AG04449 (cell line): ENCODE results near the gene ARL5C.

Experiments
- CTCF ChIA-PET: fragments of 350-600 bp; formaldehyde crosslinking; extraction: SDS; loops from one replicate; lab custom pipeline; 2021; ENCODE audit warnings: antibody characterized with exemption; lab: Yijun Ruan, JAX
- POLR2A ChIA-PET: fragments of 400-600, 350-600 bp; formaldehyde crosslinking; extraction: SDS; loops from one replicate; lab custom pipeline; 2020; ENCODE audit warnings: antibody characterized with exemption, inconsistent platforms; lab: Yijun Ruan, JAX
- DNase-seq: peaks from one replicate; pipeline ENCODE4 v3.0.0-alpha.2; 2010; ENCODE audit warnings: low read depth, low spot score
- H3K4me3 ChIP-seq: 2 replicates; pipeline ENCODE4 v1.5.1; 2011; ENCODE audit warnings: low read depth, mild to moderate bottlenecking, control low read depth, low read length
- TF ChIP-seq, protein P1 (sequence below): IDR thresholded peaks from one replicate; pipeline ENCODE4 v1.5.1; 2011; ENCODE audit warnings: mild to moderate bottlenecking, moderate library complexity, low read length, control low read depth, inconsistent platforms; ENCODE audit not compliant: insufficient read depth; ENCODE audit errors: missing control alignments

The ARL5C gene

DNA sequence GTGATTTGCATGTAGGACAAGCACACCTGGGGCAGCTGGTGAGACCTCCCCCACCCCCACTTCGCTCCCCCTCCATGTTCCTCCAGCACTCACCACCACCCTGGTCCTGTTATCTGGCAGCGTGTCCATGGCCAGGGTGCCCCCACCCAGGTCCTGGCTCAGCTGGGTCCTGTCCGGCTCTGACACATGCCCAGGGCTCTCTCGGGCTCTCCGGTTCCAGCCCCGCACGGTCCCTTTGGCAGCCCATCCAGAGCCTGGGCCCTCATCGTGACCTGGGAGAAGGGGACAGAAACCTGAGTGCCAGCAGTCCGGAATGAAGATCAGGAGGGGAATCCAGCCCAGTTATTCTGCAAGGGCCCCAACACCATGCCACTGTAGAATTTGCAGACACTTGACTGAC lies 26.4 kb downstream of the ARL5C start:
- no peak overlapping the region for H3K4me3 ChIP-seq
- TF ChIP-seq, protein P1, sequence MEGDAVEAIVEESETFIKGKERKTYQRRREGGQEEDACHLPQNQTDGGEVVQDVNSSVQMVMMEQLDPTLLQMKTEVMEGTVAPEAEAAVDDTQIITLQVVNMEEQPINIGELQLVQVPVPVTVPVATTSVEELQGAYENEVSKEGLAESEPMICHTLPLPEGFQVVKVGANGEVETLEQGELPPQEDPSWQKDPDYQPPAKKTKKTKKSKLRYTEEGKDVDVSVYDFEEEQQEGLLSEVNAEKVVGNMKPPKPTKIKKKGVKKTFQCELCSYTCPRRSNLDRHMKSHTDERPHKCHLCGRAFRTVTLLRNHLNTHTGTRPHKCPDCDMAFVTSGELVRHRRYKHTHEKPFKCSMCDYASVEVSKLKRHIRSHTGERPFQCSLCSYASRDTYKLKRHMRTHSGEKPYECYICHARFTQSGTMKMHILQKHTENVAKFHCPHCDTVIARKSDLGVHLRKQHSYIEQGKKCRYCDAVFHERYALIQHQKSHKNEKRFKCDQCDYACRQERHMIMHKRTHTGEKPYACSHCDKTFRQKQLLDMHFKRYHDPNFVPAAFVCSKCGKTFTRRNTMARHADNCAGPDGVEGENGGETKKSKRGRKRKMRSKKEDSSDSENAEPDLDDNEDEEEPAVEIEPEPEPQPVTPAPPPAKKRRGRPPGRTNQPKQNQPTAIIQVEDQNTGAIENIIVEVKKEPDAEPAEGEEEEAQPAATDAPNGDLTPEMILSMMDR: no peak
- no peak for DNase-seq
- ChIA-PET POLR2A (no interaction called here), CTCF (interaction anchor here (1.0 to 3.4 kb wide), 3 partner anchors 13 to 157 kb away, joined by 4 to 24 read pairs (median 4); partner anchors contain the start of gene PLXDC1)

GRCh38 chr17:39139161-39139511 lies 26.8 kb downstream of the ARL5C start:
- ChIA-PET POLR2A (no interaction called here), CTCF (interaction anchor here (1.0 to 3.4 kb wide), 3 partner anchors 14 to 156 kb away, joined by 4 to 24 read pairs (median 4); partner anchors contain the start of gene PLXDC1)
- no peak overlapping the region for H3K4me3 ChIP-seq
- DNase-seq: peak; percentile 67
- TF ChIP-seq, protein P1: no peak

GRCh38 chr17:39138431-39139160 lies 27.4 kb downstream of the ARL5C start:
- TF ChIP-seq, protein P1: no peak
- H3K4me3 ChIP-seq: no peak overlapping the region
- no peak for DNase-seq
- ChIA-PET POLR2A (no interaction called here), CTCF (interaction anchor here (1.0 to 3.4 kb wide), 5 partner anchors 14 to 156 kb away, joined by 4 to 24 read pairs (median 5); partner anchors contain the start of gene PLXDC1)

DNA sequence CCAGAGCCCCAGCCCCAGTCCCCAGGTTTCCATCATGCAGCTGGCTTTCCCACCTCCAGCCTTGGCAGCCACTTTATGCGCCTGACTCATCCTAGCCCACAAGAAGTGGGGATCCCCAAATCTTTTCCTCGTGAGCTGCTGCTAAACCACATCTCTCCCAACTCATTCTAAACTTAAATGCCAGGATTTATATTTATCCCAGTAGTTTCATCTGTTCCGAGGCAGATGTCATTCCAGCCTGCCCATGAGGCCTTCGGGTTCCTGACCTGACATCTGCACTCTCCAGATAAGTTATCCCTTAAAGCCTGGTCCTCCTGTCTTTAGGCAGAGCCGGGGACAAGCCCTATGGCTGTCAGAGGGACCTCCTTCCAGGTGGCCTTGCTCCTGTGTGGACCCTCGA lies 31.1 kb downstream of the ARL5C start:
- no peak for DNase-seq

DNA sequence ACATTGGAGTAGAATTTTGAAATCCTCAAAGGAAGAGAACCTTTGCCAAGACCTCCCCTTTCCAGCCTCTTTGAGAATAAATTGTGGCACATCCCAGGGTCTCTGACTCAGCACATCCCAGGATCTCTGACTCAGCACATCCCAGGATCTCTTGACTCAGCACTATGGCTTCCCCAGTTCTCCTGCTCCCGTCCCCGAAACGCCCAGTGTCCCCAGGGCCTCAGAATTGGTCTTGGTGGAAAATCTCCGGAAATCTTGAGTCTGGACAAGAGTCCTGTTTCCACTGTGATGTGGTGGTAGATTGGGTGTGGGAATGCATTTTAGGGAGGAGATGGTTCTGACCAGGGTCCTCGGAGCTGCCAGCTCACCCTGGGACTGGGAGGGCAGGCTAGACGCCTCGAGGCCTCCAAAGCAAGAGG lies 33.8 kb downstream of the ARL5C start:
- DNase-seq: no peak
- POLR2A ChIA-PET: interaction anchor here (0.7 kb wide), 1 partner anchor 390 kb away, joined by 3 read pairs; no protein-coding TSS in a partner anchor

More for the DNA sequence above, 31.1 kb downstream of the ARL5C start:
- TF ChIP-seq, protein P1: no peak
- H3K4me3 ChIP-seq: no peak overlapping the region
- ChIA-PET POLR2A (no interaction called here), CTCF (interaction anchor here (0.9 kb wide), 1 partner anchor 53 kb away, joined by 3 read pairs; no protein-coding TSS in a partner anchor)

More for the DNA sequence above, 33.8 kb downstream of the ARL5C start:
- H3K4me3 ChIP-seq: no peak overlapping the region
- CTCF ChIA-PET: interaction anchor here (1.3 to 1.4 kb wide), 2 partner anchors 9 to 12 kb away, joined by 3 read pairs; no protein-coding TSS in a partner anchor
- TF ChIP-seq, protein P1: no peak
